Endothelial cell of umbilical vein (primary cell): Measurements from ENCODE around the gene CD74. TPM values are rescaled to one million over a fixed set of nuclear protein-coding genes. Genes with fewer than 3 reads are reported as not detected.

ENCODE experiments used
- BruUV-seq: library from RNA; stranded (reverse); fragments of 400-500 nt; replicated peaks from 2 replicates; lab custom pipeline; 2021; lab: Mats Ljungman, UMichigan
- CTCF ChIA-PET: fragments of 300-600, 350-600 bp; sonication (Branson Sonifier 250); formaldehyde crosslinking; loops from one replicate; lab custom pipeline; 2021; ENCODE audit warnings: antibody characterized with exemption, inconsistent platforms; lab: Charles Lee
- POLR2A ChIA-PET: fragments of 300-600, 350-600 bp; sonication (Branson Sonifier 250); formaldehyde crosslinking; loops from one replicate; lab custom pipeline; 2021; ENCODE audit warnings: antibody characterized with exemption, inconsistent platforms; lab: Charles Lee
- DNase-seq: peaks from one replicate; pipeline ENCODE4 v3.0.0-alpha.2; 2011; ENCODE audit warnings: low read depth, low spot score
- FAIRE-seq: peaks from 2 replicates; lab custom pipeline; 2011; peaks lifted over from hg19 to GRCh38; lab: Jason Lieb, UNC
- H2AFZ ChIP-seq: 2 replicates; pipeline ENCODE4 v1.6.0; 2012; ENCODE audit warnings: low read depth, low read length, control low read depth, inconsistent platforms
- H3K27ac ChIP-seq: 2 replicates; pipeline ENCODE4 v1.5.1; 2011; ENCODE audit warnings: low read depth, mild to moderate bottlenecking, control low read depth, low read length, moderate library complexity; ENCODE audit not compliant: insufficient read depth
- H3K27me3 ChIP-seq, 2 experiments: 2 replicates each; pipeline versions ENCODE4 v1.6.0 to v1.6.1; 2011; ENCODE audit warnings: low read length in 2 of 2, mixed read lengths in 1 of 2; ENCODE audit not compliant: control insufficient read depth in 2 of 2, insufficient read depth in 2 of 2
- H3K36me3 ChIP-seq, 2 experiments: 2 replicates in 1 of 2; 3 replicates in 1 of 2; pipeline ENCODE4 v1.5.1; 2011; ENCODE audit warnings: low read length in 2 of 2, mild to moderate bottlenecking in 1 of 2, moderate library complexity in 1 of 2; ENCODE audit not compliant: control insufficient read depth in 2 of 2, insufficient read depth in 2 of 2; ENCODE audit errors: extremely low read depth in 1 of 2
- H3K4me1 ChIP-seq: 3 replicates; pipeline ENCODE4 v1.5.1; 2011; ENCODE audit warnings: mild to moderate bottlenecking, low read length; ENCODE audit not compliant: control insufficient read depth, insufficient read depth; ENCODE audit errors: extremely low read depth
- H3K4me2 ChIP-seq: 2 replicates; pipeline ENCODE4 v1.6.1; 2011; ENCODE audit warnings: low read length, control low read depth, mixed read lengths; ENCODE audit not compliant: insufficient read depth
- H3K4me3 ChIP-seq, 3 experiments: fragments of 200-600 bp in 1 of 3; sonication (generic), shearing (Covaris generic) in 1 of 3; replicated peaks in 1 of 3; 2 replicates each; pipeline ENCODE4 v1.5.1; 2011 to 2016; ENCODE audit warnings: control low read depth in 3 of 3, low read length in 3 of 3, mild to moderate bottlenecking in 2 of 3, inconsistent platforms in 1 of 3, low read depth in 1 of 3, moderate library complexity in 1 of 3; ENCODE audit not compliant: insufficient read depth in 1 of 3
- H3K79me2 ChIP-seq: 2 replicates; pipeline ENCODE4 v1.6.0; 2012; ENCODE audit warnings: low read length, inconsistent platforms; ENCODE audit not compliant: control insufficient read depth, insufficient read depth
- H3K9ac ChIP-seq: replicated peaks from 2 replicates; pipeline ENCODE3; 2011; ENCODE audit warnings: low read length, control low read depth; ENCODE audit not compliant: insufficient read depth; ENCODE audit errors: extremely low read depth
- H3K9me1 ChIP-seq: replicated peaks from 3 replicates; pipeline ENCODE4 v1.6.0; 2011; ENCODE audit warnings: mild to moderate bottlenecking, low read length; ENCODE audit not compliant: control insufficient read depth, insufficient read depth; ENCODE audit errors: extremely low read depth
- H3K9me3 ChIP-seq: replicated peaks from 2 replicates; pipeline ENCODE4 v1.5.1; 2012; ENCODE audit warnings: low read length, inconsistent platforms; ENCODE audit not compliant: control insufficient read depth, insufficient read depth
- H4K20me1 ChIP-seq: replicated peaks from 2 replicates; pipeline ENCODE3; 2011; ENCODE audit warnings: mild to moderate bottlenecking, low read length; ENCODE audit not compliant: control insufficient read depth, insufficient read depth; ENCODE audit errors: extremely low read depth
- CTCF ChIP-seq, 2 donors: IDR thresholded peaks; 1 replicate in 1 of 2; 2 replicates in 1 of 2; pipeline ENCODE4 v1.5.1; 2011; ENCODE audit warnings: low read length in 2 of 2, mild to moderate bottlenecking in 2 of 2, moderate library complexity in 2 of 2, control low read depth in 1 of 2, inconsistent platforms in 1 of 2, low read depth in 1 of 2; ENCODE audit not compliant: insufficient read depth in 1 of 2; ENCODE audit errors: extremely low read depth in 1 of 2
- EZH2 ChIP-seq: IDR thresholded peaks from 2 replicates; pipeline ENCODE4 v1.6.1; 2012; ENCODE audit warnings: borderline replicate concordance, low read depth, mild to moderate bottlenecking, moderate library complexity, low read length, inconsistent platforms; ENCODE audit not compliant: severe bottlenecking
- FOS ChIP-seq: IDR thresholded peaks from 2 replicates; pipeline ENCODE4 v1.6.1; 2011; ENCODE audit warnings: mild to moderate bottlenecking, low read length, moderate library complexity, borderline replicate concordance; ENCODE audit not compliant: insufficient read depth
- GATA2 ChIP-seq: IDR thresholded peaks from 2 replicates; pipeline ENCODE4 v1.7.0; 2011; ENCODE audit warnings: low read depth, mild to moderate bottlenecking, moderate library complexity, mixed read lengths, low read length; ENCODE audit not compliant: insufficient read length, insufficient read depth
- JUN ChIP-seq: IDR thresholded peaks from 2 replicates; pipeline ENCODE4 v1.6.1; 2011; ENCODE audit warnings: borderline replicate concordance, low read depth; ENCODE audit not compliant: insufficient read length, insufficient read depth
- MYC ChIP-seq: IDR thresholded peaks from one replicate; pipeline ENCODE4 v1.6.1; 2011; ENCODE audit warnings: mild to moderate bottlenecking, low read depth, low read length
- POLR2A ChIP-seq: IDR thresholded peaks from 2 replicates; pipeline ENCODE4 v1.6.1; 2012; ENCODE audit warnings: low read depth, mild to moderate bottlenecking, control low read depth, low read length
- POLR2AphosphoS5 ChIP-seq: IDR thresholded peaks from 2 replicates; pipeline ENCODE4 v1.6.1; 2012; ENCODE audit warnings: low read depth, mild to moderate bottlenecking, control low read depth, low read length, moderate library complexity; ENCODE audit not compliant: insufficient read depth
- dilution Hi-C: fragments of 300-500 bp; cut with MboI; formaldehyde crosslinking; loops from one replicate; pipeline ENCODE4 v1.15.0; 2019; ENCODE audit warnings: low sequenced_read_pairs; ENCODE audit not compliant: extremely low pct_ligation_motif_present
- intact Hi-C: fragments of 100-400 bp; cut with micrococcal nuclease; formaldehyde crosslinking; loops from one replicate; pipeline ENCODE4 v1.10.0; 2022
- polyA plus RNA-seq, 4 experiments: library from polyadenylated mRNA; depleted of rRNA in 3 of 4; stranded (reverse) in 3 of 4; unstranded in 1 of 4; fragments of >200 nt; gene quantifications; 2 replicates each; pipeline versions ENCODE4 v1.2.1 to v1.2.3, GENCODE V29; 2011 to 2012; ENCODE audit warnings: missing spikeins in 1 of 4
- total RNA-seq: library from RNA; stranded (reverse); gene quantifications from 2 replicates; pipeline ENCODE4 v1.2.3, GENCODE V29; 2021
- TF ChIP-seq, protein P1 (sequence below): IDR thresholded peaks from 2 replicates; pipeline ENCODE4 v1.6.1; 2011; ENCODE audit not compliant: insufficient read depth, insufficient read length

Gene CD74
- total and polyA plus RNA-seq, 2 donors (not counting 3 experiments of a cell fraction or from before 2014, with no cell fraction given) = 0.62 to 1.3 TPM

DNA sequence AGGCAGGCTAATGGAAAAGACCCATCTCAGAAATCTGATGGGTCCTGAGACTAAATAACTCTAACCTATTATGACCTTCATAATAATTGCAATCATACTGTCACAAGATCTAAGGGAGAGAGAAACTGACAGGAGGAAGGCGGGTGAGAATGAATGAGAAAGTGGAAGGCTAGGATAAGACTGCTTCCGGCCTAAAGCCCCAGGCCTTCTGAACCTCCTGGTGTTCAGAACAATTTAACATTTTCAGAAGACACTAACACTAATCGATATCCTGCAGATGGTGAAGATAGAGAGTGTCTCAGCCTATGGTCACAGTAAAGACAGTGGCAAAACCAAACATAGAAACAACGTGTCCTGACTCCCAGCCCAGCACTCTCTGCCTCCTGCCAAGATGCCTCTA, 35.6 kb upstream of the CD74 start:
- Histone ChIP-seq H3K4me1 (peaks cover 16% of the 10 kb centered on the region), H2AFZ (no peak overlapping the region), H3K79me2 (peaks cover 41% of the 10 kb centered on the region), H3K27me3 (no peaks in the 10 kb centered on the region), H3K4me2 (peak overlapping the region; percentile 95), H3K4me3 (peak overlapping the region; percentile 86 to 93 (median 88)), H3K9ac (peak overlapping the region; percentile 99), H3K36me3 (peaks cover 42% of the 10 kb centered on the region in 2 experiments), H3K9me3 (no peaks in the 10 kb centered on the region), H3K9me1 (no peaks in the 10 kb centered on the region), H4K20me1 (peaks cover 4% of the 10 kb centered on the region), H3K27ac (peak overlapping the region; percentile 98)
- DNase-seq (no peak), FAIRE-seq (no peak)
- TF ChIP-seq GATA2 (no peak), EZH2 (no peak), CTCF (IDR thresholded peaks at IDR 0.05; ENCODE audit: extremely low read depth in 1 of 2, insufficient read depth in 1 of 2, low read depth in 1 of 2, low read length in 2 of 2) (no peak), JUN (no peak), FOS (no peak), MYC (no peak), POLR2A (no peak), POLR2AphosphoS5 (no peak)
- TF ChIP-seq, protein P1, sequence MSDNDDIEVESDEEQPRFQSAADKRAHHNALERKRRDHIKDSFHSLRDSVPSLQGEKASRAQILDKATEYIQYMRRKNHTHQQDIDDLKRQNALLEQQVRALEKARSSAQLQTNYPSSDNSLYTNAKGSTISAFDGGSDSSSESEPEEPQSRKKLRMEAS = no peak
- intact Hi-C loops = no loop called here
- BruUV-seq = no TSS peak
- dilution Hi-C loops = no loop called here
- CTCF ChIA-PET = no interaction called here
- POLR2A ChIA-PET = no interaction called here
